T1000 (cell line): ENCODE results near the gene PHLDB2.

ENCODE experiments used
- DNase-seq: peaks from one replicate; lab custom pipeline; 2025; ENCODE audit warnings: mixed read lengths; lab: John Stamatoyannopoulos, UW

The PHLDB2 gene

DNA sequence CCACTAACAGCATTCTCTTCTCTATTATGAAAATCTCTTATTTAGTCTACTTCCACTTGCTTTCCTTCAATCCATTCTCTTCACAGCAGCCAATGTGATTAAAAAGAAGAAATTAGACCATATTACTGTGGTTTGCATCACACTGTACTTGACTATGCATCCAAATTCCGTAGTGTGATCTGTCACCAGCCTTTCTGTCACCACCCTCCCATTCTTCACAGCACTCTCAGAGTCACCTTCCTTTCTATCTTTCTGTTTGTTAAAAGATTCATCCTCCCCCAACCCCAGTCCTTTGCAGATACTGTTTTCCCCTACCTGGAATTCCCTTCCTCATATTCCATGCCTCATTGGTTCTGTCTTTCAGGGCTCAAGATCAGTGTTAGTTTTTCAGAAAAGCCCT lies 64.7 kb downstream of the PHLDB2 start:
- no peak for DNase-seq

DNA sequence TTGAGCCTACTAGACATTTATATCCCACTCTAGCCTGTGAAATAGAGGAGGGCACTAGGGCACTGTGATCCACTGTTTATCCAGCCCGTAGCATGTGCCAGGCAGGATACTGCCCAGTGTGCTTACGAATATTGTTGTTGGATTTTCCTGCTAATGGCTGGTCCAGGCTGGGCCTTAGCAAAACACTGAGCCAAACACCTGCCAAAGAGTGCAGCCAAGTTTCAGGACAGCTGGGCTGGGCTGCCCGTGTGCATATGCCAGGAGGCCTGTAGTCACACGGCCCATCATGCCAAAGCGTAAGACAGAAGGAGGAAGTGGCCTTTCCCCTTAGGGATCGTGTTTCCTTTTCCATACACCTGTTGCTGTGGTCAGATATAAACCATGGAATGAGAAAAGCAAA lies 65.2 kb downstream of the PHLDB2 start:
- DNase-seq, result no peak

DNA sequence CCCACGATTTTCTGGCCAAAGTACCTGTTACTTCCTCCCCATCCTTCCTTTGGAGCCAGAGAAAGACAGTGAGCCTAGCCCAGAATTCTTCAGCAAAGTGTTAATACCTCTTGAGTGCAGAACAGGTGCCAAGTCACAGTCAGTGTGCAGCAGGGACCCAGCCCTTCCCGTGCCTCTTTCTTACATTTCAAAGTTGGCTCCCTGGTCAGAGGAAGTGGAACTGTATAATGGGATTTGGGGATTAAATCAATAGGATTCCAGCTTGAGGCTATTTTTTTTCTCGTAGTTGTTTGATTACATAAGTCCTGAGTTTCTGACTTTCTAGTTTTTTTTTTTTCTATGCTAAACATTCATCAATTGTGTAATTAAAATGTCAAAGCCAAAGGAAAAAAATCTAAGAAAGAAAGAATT lies 67.2 kb downstream of the PHLDB2 start:
- DNase-seq, result no peak

DNA sequence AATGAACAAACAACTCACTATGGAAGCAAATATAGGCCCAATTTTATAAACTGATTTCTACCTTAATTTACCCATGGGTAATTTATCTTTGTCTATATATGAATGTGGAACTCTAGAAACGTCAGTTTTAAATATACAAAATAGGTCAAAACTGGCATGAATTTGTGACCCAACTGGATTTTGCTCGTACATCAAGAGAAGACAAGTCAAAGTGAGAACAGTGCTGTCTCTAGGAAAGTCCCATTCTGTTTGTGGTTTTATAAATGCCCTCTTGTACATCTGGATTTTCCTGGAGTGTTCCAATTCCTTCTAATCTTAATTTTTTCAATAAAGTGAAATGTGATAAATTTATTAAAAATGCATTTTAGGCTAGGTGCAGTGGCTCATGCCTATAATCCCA lies 69.5 kb downstream of the PHLDB2 start:
- DNase-seq, result no peak

DNA sequence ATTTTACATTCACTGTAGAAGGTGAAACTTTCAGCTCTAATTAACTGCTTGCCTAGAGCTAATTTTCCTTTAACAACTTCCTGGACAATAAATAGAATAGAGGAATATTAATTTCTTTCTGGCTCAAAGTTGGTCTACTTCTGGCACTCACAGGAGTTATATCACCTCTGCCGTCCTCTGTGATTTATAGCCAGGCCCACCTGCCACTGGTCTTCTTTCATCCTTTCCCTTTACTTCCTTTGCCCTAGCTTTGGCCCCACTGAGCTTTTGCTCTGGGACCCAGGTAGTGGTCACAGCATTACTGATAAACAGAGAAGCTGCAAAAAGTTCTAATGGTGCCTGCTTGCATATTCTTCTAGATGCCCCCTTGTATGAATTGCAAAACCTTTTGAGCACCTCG lies 70.4 kb downstream of the PHLDB2 start:
- DNase-seq, result no peak

DNA sequence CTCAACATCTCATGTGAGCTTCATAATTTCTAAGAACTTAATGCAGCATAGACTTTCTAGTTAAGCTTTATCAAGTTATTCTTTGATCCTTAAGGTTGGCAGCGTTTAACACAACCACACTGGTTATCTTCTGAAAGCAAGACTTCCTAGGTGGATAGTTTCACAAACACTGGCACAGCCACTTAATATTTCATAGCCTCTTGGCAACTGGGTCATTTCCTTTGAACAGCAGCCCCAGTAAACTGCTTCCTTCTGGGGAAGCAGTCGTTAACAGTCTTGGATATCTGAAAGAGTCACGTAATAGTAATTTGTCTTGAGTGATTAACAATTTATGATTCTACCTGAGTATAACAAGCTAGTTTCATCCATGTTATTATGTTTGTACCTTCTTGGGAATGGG lies 73.9 kb downstream of the PHLDB2 start:
- no peak for DNase-seq

DNA sequence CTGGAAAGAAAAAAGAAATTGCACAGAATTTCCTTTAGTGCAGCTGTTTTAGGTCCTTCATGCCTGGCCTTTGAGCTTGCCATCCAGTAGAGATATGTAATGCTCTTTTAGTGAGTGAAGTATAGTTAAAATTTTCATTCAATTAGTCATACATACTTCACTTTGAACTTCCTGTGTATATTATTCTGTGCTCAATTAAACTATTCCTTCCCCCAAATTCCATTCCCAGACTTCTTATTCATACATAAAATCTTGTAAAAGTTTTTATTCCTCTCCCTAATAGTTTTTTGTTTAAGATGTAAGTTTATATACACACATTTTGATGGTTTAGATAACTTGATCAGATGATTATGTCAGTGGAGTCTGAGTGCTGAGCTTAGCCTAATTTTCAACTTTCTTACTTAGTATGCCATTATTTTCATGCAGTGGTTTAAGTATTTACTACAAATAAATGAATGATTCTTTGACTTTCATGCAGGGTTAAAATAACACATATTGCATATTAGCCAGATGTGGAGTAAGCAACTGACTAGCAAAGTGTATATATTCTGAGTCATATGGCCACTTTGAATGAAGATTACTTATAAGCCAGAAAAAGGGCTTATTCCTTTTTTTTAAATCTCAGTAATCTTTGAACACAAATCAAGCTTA lies 77.3 kb downstream of the PHLDB2 start:
- no peak for DNase-seq

DNA sequence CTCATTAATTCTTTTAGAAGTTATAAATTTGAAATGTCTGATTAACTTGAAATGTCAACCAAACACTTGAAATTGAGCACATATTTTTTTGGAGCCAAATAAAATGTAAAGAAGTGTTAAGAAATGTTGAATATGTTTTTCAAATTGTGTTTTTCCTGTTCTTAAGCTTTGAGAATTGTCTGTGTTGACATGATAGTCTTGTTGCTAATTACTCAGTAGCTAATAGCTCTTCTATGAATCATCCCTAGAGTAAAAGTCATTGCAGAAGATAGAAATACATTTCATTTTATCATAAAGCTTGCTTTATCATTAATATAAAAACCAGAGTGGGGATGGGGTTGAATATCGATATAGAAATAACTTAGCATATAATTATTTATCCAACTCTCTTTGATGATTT lies 77.9 kb downstream of the PHLDB2 start:
- DNase-seq, result no peak

DNA sequence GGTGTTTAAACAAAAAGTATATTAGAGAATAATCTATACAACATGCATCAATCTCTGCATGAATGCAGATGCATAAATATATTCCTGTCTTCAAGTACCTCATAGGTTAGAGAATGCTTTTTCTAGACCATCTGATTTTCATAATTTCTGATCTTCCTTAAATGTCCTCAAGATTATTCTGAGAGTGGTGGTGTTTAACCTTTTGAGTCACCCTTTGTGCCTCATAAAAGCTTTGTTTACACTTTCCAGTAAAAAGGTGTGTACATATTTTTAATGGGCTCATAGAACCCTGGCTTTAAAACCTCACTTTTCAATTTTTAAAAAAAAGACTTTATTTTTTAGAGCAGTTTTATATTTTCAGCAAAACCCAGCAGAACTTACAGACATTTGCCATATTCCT lies 78.8 kb downstream of the PHLDB2 start:
- DNase-seq, result no peak

DNA sequence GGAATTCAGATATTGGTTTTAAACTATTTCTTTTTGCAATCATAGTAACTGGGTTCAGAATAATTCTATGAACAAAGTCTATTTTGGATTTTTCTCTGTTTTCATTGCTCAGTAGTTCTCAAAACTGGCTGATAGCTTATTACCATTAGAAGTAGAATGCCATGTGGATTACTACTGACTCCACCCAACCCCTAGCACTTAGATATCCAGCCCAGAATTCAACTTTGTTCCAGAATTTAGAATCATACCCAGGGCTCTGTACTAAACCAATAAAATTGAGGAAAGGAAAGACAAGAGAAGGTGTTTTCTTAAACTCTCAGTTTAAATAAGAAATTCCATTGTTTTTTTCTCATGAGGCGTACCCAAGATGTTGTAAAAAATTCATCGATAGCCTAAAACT lies 80.8 kb downstream of the PHLDB2 start:
- no peak for DNase-seq

DNA sequence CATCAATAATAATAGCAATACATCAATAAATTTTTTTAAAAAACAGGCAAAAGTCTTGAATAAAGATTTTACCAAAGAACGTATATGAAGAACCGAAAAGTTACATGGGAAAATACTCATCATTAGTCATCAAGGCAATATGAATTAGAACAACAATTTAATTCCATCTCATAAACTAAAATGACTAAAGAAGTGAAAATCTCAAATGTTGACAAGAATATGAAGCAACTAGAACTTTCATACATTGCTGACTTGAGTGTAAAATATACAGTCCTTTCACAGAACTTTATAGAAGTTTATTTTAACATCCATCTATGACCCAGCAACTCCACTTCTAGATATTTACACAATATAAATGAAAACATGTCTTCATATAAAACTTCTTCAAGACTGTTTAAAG lies 84.5 kb downstream of the PHLDB2 start:
- no peak for DNase-seq

DNA sequence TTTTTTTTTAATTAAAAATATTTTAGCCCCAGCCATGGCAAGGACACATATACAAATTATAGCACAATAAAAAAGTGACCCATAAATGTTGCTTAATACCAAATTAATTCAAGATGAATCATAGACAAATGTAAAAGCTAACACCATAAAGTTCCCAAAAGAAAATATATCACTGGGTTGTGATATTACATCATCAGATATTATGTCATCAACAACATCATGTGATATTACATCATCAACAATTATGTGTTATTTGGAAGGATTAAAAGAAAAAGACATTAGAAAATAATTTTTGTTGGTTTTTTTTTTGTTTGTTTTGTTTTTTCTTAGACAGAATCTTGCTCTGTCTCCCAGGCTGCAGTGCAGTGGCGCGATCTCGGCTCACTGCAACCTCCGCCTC lies 85.3 kb downstream of the PHLDB2 start:
- no peak for DNase-seq

DNA sequence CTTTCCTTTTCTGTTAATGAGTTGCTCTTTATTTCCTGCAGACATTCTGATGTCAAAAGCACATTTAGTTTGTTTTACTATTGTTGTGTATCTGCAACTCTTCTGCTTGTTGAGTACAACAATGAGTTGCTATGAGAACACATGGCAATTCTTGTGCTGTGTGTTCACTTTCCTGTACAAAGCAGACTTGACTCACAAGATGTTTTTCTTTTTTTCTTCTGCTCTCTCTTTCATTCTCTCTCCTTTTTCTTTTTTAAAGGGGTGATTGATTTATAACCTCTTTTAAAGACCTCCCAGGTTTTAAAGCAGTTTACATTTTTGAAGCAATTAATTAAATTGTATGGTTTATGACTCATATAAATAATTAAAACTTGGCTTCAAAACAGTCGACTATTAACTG lies 88.2 kb downstream of the PHLDB2 start:
- no peak for DNase-seq

DNA sequence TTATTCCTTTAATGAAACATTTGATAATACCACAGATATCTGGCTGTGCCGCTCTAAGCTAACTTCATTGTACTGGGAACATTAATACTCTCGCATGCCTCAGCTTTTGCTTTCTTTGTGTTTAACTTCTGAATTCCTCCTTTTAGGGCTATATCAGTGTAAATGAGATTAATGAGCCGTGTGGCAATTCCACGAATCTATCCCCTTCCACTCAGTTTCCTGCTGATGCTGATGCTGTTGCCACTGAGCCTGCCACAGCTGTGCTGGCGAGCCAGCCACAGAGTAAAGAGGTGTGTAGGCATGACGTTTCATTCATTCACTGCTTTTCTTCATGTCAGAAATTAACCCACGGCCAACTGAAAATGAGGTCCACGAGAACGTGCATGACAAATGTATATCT lies 89.7 kb downstream of the PHLDB2 start:
- no peak for DNase-seq

DNA sequence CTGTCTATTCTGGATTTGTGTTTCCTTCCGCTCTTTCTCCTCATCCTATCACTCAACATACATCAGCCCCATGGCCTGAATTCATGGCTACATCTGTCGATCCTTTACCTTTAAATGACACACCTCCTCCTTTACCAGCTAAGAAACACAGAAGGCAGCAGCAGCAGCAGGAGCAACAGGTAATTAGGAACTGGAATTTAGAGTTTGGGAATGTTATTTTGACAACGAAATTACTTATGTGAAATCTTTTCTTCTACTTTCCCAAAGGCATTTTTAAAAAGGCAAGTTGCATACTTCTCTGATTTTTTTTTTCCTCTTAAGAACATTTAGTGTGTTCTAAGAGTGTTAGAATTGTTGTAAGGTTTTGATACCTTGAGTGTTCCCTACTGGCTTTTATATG lies 90.6 kb downstream of the PHLDB2 start:
- DNase-seq, result no peak

DNA sequence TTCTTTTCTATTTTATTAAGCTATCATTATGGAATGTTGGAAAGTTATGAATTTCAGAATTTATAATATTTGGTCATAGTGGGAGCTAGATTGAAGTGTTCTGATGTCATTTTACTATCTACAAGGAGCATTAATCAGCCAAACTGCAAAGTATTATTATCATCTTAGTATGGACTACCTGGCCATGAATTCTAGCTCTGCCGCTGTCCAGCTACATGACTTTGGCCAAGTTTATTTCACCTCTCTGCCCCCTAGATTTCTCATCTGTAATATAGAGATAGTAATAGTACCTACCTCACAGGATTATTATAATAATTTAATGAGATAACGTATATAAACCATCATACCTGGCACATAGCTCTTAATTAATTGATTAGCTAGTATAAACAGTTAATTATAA lies 92.0 kb downstream of the PHLDB2 start:
- DNase-seq, result no peak

DNA sequence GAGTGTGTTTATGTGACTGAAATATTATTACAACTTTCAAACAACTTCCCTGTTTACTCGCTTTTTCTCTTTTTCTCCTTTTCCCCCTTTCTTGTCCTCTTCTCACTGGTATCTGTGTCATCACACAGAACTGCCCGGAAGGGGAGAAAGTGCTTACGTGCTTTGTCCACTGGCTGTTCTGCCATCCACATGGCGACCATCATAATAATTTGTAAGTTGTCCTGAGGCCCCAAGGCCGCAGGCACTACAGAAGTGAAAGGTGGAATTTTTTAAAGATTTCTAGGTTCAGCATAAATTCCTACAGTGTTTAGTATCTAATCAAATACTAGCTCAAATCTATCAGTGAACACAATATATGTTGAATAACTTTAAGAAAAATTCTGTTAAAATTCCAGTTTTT lies 93.0 kb downstream of the PHLDB2 start:
- DNase-seq, result no peak

DNA sequence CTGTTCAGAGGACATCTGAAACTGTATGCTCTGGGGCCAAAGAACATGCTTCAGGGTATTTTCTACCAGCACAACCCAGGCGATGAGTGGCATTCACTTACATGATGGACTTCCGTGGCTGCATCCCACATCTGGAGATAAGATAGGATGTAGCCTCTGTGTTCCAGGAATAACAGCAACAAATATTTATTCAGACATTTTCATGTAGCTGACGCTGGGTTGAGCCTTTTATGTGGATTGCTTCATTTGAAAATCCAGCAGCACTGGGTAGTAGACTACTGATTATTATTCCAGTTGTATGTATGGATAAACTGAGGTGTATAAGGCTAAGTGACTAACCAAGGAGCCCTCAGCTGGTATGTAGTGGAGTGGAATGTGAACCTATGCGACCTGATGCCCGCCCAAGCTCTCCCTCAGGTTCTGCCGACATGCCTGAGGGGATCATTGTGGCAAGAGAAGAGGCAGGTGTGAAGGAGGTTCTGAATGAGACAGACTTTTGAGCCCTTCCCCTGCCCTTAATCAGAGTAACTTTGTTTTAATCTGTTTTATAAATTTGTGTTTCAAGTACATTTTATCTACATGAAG lies 93.9 kb downstream of the PHLDB2 start:
- DNase-seq, result no peak

DNA sequence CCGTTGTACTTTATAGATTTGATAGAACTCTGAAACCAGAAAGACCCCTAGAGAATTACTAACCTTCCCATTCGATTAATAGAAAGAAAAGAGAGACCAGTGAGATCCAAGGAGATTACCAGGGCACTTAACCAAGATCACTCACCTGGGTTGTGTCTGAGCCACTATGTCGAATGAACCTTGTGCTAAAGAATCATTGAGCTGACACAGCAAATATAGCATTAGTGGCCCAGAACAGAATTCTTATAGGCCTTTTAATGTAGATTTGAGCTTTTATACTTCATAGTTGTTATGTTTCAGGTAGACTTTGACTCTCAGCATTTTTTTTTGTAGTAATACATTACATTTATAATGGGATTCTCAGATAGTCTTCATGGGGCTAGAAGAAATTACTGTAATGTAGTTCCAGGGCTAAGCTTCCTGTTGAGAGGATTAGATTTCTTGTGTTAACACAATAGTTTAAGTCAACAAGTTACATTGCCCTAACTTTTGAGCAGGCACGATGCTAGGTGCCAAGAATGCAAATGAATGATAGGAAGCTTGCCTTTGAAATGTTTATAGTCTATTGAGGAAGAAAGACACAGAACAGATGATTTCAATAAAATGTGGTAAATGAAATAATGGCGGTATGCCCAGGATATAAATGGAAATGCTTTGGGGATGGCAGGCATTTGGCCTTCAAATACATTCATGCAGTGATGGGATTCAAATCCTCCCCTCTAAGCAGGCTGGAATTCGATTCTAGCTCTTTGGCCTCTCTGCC lies 95.3 kb downstream of the PHLDB2 start:
- DNase-seq, result no peak

DNA sequence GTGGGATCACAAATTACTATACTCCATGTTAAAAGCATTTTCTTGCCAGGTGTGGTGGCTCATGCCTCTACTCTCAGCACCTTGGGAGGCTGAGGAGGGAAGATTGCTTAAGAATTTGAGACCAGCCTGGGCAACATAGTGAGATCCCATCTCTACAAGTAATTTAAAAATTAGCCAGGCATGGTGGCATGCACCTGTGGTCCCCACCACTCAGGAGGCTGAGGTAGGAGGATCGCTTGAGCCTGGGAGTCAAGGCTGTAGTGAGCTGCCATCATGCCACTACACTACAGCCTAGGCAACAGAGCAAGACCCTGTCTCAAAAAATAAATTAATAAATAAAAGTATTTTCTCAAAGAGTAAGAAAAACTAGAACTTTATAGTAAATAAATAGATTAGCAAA lies 96.8 kb downstream of the PHLDB2 start:
- no peak for DNase-seq

DNA sequence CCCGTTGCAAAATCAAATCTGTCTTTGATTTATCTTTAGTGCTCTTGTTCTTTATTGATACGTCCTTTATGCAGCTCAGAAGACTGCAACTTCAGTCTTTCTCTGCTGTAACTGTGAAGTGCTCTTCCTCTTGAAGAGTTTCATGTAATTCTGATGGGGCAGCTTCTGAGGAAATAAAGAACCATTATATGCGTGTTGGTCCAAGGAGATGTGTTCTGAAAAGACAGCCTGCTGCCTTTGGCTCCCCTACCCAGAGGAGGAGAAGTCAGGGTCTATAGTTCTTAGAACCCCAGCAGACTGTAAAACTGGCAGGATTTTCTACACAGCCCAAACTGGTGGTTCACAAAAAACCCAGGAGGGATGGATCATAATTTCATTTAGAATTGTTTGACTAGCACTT lies 97.4 kb downstream of the PHLDB2 start:
- DNase-seq, result no peak

DNA sequence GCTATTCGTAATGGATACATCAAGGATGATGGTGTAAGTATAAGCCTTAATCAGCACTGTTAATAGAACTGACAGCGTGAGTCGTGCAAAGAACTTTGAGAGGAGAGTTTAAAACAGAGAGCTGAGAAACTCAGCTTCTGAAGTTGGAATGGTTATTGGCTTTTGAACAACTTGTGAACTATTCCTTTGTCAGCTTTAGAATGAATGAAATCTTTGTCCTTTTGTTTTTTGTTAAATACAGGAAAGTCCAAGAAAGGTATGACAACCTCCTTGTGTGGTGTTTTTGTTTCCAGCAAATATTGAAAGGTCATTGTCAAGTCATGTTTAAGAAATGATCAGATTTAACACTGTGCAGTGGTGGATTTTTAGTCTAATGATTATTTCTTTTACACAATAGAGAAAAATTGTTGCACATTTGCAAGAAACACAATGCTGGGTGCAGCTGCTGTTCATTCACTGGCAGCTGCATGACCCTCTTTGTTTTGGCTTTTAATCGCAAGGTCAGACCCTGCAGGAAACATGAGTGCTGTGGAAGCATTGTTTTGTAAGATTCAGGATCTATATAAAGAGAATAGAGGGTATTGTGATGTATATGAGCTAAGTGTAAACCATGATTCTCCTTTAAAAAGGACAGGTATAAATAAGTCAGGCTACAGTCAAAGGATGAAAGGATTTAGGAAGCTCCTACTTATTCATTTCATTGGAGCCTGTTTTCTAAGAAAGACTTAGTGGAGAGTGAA lies 98.1 kb downstream of the PHLDB2 start:
- no peak for DNase-seq
